HEK293 (cell line): ENCODE measurements around the gene STARD13.

ENCODE experiments used
- CTCF ChIA-PET: fragments of 350-600 bp; formaldehyde crosslinking; extraction: SDS; loops from one replicate; lab custom pipeline; 2021; ENCODE audit warnings: antibody characterized with exemption; lab: Yijun Ruan, JAX
- POLR2A ChIA-PET: fragments of 300-600 bp; formaldehyde crosslinking; extraction: SDS; loops from one replicate; lab custom pipeline; 2020; ENCODE audit warnings: antibody characterized with exemption, inconsistent platforms; lab: Yijun Ruan, JAX
- H3K27ac ChIP-seq: fragments of 200-500 bp; sonication (Bioruptor generic); 2 replicates; pipeline ENCODE4 v1.5.1; 2014; ENCODE audit warnings: low read depth, low read length, control low read depth, inconsistent platforms; ENCODE audit errors: extremely low read depth
- H3K36me3 ChIP-seq, 2 experiments: fragments of 200-500 bp in 1 of 2; sonication (Bioruptor generic) in 1 of 2; 1 replicate in 1 of 2; 2 replicates in 1 of 2; pipeline ENCODE4 v1.5.1; 2014 to 2017; ENCODE audit warnings: inconsistent platforms in 2 of 2, low read length in 2 of 2; ENCODE audit not compliant: control insufficient read depth in 2 of 2, insufficient read depth in 1 of 2
- H3K4me1 ChIP-seq: fragments of 200-500 bp; sonication (Bioruptor generic); 2 replicates; pipeline ENCODE4 v1.5.1; 2014; ENCODE audit warnings: mild to moderate bottlenecking, low read length, inconsistent platforms; ENCODE audit not compliant: control insufficient read depth, insufficient read depth
- H3K4me3 ChIP-seq: 2 replicates; pipeline ENCODE4 v1.5.1; 2011; ENCODE audit warnings: low read depth, mild to moderate bottlenecking, control low read depth, low read length, moderate library complexity
- H3K9me3 ChIP-seq: fragments of 200-500 bp; sonication (Bioruptor generic); 2 replicates; pipeline ENCODE4 v1.5.1; 2014; ENCODE audit warnings: low read depth, low read length, inconsistent platforms; ENCODE audit not compliant: control insufficient read depth, insufficient read depth
- KLF1 ChIP-seq: fragments of 450-650 bp; formaldehyde crosslinking; IDR thresholded peaks from 2 replicates; pipeline ENCODE4 v1.5.1; 2016; ENCODE audit warnings: missing biosample characterization, missing genetic modification characterization
- ZBTB21 ChIP-seq: fragments of 450-650 bp; formaldehyde crosslinking; IDR thresholded peaks from 2 replicates; pipeline ENCODE4 v1.5.1; 2017; ENCODE audit warnings: missing biosample characterization, missing genetic modification characterization
- ZNF140 ChIP-seq: fragments of 450-650 bp; formaldehyde crosslinking; IDR thresholded peaks from 2 replicates; pipeline ENCODE4 v1.5.1; 2016; ENCODE audit warnings: missing biosample characterization, missing genetic modification characterization
- ZNF214 ChIP-seq: fragments of 450-650 bp; formaldehyde crosslinking; IDR thresholded peaks from 2 replicates; pipeline ENCODE4 v1.5.1; 2017; ENCODE audit warnings: missing biosample characterization, mild to moderate bottlenecking, missing genetic modification characterization, borderline replicate concordance
- ZNF335 ChIP-seq: fragments of 450-650 bp; formaldehyde crosslinking; conservative IDR thresholded peaks from 2 replicates; pipeline ENCODE4 v1.5.1; 2016; ENCODE audit warnings: missing biosample characterization, missing genetic modification characterization
- ZNF623 ChIP-seq: fragments of 450-650 bp; formaldehyde crosslinking; IDR thresholded peaks from 2 replicates; pipeline ENCODE4 v1.5.1; 2016; ENCODE audit warnings: missing biosample characterization, missing genetic modification characterization
- ZNF624 ChIP-seq: fragments of 450-650 bp; formaldehyde crosslinking; IDR thresholded peaks from 2 replicates; pipeline ENCODE4 v1.5.1; 2017; ENCODE audit warnings: missing biosample characterization, missing genetic modification characterization
- ZNF664 ChIP-seq: fragments of 450-650 bp; formaldehyde crosslinking; IDR thresholded peaks from 2 replicates; pipeline ENCODE4 v1.5.1; 2016; ENCODE audit warnings: missing biosample characterization, missing genetic modification characterization
- ZNF670 ChIP-seq: fragments of 450-650 bp; formaldehyde crosslinking; IDR thresholded peaks from 2 replicates; pipeline ENCODE4 v1.5.1; 2016; ENCODE audit warnings: missing biosample characterization, missing genetic modification characterization, low read depth
- ZNF785 ChIP-seq: fragments of 450-650 bp; formaldehyde crosslinking; IDR thresholded peaks from 2 replicates; pipeline ENCODE4 v1.5.1; 2016; ENCODE audit warnings: missing biosample characterization, missing genetic modification characterization
- ZSCAN23 ChIP-seq: fragments of 450-650 bp; formaldehyde crosslinking; IDR thresholded peaks from 2 replicates; pipeline ENCODE4 v1.5.1; 2016; ENCODE audit warnings: missing biosample characterization, missing genetic modification characterization
- ZSCAN30 ChIP-seq: fragments of 450-650 bp; IDR thresholded peaks from 2 replicates; pipeline ENCODE4 v1.5.1; 2018; ENCODE audit warnings: missing biosample characterization, mild to moderate bottlenecking, missing genetic modification characterization, moderate library complexity
- TF ChIP-seq, protein P1 (sequence below): fragments of 450-650 bp; formaldehyde crosslinking; IDR thresholded peaks from 2 replicates; pipeline ENCODE4 v1.5.1; 2016; ENCODE audit warnings: missing biosample characterization, missing genetic modification characterization, borderline replicate concordance
- TF ChIP-seq, protein P2 (sequence below): fragments of 450-650 bp; formaldehyde crosslinking; IDR thresholded peaks from 2 replicates; pipeline ENCODE4 v1.5.1; 2016; ENCODE audit warnings: missing biosample characterization, missing genetic modification characterization
- TF ChIP-seq, protein P3 (sequence below): fragments of 450-650 bp; formaldehyde crosslinking; IDR thresholded peaks from 2 replicates; pipeline ENCODE4 v1.5.1; 2017; ENCODE audit warnings: missing biosample characterization, missing genetic modification characterization
- TF ChIP-seq, protein P4 (sequence below): fragments of 450-650 bp; IDR thresholded peaks from 2 replicates; pipeline ENCODE4 v1.5.1; 2018; ENCODE audit warnings: missing biosample characterization, mild to moderate bottlenecking, missing genetic modification characterization
- TF ChIP-seq, protein P5 (sequence below): fragments of 450-650 bp; formaldehyde crosslinking; IDR thresholded peaks from 2 replicates; pipeline ENCODE4 v1.5.1; 2016; ENCODE audit warnings: missing biosample characterization, missing genetic modification characterization
- TF ChIP-seq, protein P6 (sequence below): fragments of 450-650 bp; formaldehyde crosslinking; IDR thresholded peaks from 2 replicates; pipeline ENCODE4 v1.5.1; 2016; ENCODE audit warnings: missing biosample characterization, missing genetic modification characterization
- TF ChIP-seq, protein P7 (sequence below): fragments of 450-650 bp; formaldehyde crosslinking; IDR thresholded peaks from 2 replicates; pipeline ENCODE4 v1.5.1; 2016; ENCODE audit warnings: missing biosample characterization, missing genetic modification characterization

STARD13 gene

DNA sequence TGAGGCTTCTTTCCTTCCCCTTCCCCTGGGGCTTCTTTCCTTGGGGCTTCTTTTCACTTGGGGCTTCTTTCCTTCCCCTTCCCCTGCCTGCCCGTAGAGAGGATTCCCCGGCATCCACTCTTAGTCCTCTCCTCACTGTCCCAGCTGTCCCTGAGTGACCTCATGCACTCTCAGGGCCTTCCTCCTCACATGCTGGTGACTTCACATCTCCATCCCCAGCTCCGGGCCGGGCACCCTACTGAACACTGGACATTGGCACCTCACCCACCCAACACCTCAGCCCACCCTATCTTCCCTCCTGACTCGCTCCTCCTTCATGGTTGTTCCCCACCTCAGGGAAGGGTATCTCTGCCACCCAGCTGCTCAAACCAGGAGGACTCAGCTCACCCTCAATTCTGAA is 130.6 kb downstream of the STARD13 start:
- POLR2A ChIA-PET, result no interaction called here
- TF ChIP-seq ZBTB21 (tag by site-specific recombination) (no peak), ZNF624 (tag by site-specific recombination) (no peak), ZSCAN30 (tag by site-specific recombination) (no peak), ZNF623 (tag by site-specific recombination) (no peak), ZNF140 (tag by site-specific recombination) (no peak), ZNF670 (tag by site-specific recombination) (no peak), KLF1 (no peak), ZNF335 (tag by site-specific recombination) (no peak), ZNF214 (tag by site-specific recombination) (no peak)
- TF ChIP-seq, protein P1, sequence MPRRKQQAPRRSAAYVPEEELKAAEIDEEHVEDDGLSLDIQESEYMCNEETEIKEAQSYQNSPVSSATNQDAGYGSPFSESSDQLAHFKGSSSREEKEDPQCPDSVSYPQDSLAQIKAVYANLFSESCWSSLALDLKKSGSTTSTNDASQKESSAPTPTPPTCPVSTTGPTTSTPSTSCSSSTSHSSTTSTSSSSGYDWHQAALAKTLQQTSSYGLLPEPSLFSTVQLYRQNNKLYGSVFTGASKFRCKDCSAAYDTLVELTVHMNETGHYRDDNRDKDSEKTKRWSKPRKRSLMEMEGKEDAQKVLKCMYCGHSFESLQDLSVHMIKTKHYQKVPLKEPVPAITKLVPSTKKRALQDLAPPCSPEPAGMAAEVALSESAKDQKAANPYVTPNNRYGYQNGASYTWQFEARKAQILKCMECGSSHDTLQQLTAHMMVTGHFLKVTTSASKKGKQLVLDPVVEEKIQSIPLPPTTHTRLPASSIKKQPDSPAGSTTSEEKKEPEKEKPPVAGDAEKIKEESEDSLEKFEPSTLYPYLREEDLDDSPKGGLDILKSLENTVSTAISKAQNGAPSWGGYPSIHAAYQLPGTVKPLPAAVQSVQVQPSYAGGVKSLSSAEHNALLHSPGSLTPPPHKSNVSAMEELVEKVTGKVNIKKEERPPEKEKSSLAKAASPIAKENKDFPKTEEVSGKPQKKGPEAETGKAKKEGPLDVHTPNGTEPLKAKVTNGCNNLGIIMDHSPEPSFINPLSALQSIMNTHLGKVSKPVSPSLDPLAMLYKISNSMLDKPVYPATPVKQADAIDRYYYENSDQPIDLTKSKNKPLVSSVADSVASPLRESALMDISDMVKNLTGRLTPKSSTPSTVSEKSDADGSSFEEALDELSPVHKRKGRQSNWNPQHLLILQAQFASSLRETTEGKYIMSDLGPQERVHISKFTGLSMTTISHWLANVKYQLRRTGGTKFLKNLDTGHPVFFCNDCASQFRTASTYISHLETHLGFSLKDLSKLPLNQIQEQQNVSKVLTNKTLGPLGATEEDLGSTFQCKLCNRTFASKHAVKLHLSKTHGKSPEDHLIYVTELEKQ (tag by site-specific recombination), result no peak
- TF ChIP-seq, protein P2, sequence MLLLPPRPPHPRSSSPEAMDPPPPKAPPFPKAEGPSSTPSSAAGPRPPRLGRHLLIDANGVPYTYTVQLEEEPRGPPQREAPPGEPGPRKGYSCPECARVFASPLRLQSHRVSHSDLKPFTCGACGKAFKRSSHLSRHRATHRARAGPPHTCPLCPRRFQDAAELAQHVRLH (tag by site-specific recombination), result no peak
- TF ChIP-seq, all 188 proteins: peak for 0
- H3K4me3 ChIP-seq, result no peak overlapping the region
- no peak overlapping the region for H3K27ac ChIP-seq
- H3K36me3 ChIP-seq, result no peaks in the 10 kb centered on the region; a peak in 1 of 3 replicates
- CTCF ChIA-PET, result interaction anchor here (0.5 kb wide), 1 partner anchor 574 kb away, joined by 3 read pairs; no protein-coding TSS in a partner anchor
- H3K4me1 ChIP-seq, result peaks cover 3% of the 10 kb centered on the region; the same call in 1 of the 2 replicates
- H3K9me3 ChIP-seq, result no peaks in the 10 kb centered on the region

DNA sequence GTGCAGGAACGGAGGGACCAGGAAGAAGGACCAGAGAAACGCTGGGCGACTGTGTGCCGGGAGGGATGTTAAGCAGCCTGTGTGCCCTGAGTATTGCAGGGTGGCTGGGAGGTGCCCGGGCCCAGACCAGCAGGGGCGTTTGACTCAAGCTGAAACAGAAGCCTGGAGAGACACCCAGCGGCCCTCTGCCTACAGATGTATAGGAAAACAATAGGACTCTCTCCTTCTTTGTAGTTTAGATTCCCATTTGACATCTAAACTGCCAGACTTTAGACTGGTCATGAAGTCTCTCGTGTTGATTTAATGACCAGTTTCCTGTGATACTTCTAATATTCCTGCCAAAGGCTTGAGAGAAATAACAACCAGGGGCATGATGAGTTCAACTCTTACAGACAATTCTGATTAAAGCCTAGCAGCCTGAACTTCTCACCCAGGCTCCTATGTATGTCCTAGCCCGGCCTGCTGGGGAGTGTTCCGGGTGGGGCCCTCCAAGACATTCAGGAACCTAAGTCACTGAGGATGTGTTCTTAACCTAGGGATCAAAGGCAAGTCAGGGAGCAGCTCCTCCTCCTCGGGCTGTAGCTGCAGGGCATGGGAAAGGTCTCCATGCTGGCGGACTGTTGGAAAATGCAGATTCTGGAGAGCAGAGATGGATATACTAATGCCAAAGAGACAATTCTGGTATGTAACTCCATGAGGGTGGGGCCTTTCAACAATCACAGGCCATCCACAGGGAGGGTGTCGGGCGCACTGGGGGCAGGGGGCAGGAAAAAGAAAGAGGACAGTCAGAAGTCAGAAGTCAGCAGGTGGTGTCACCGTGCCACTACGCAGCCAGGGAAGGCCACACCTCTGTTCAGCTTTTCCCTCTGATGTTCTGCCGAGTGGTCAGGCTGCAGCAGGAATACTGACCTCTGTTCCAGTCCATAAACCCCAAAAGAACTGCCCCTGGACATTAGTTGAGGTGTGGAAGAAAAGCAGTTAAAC is 131.8 kb downstream of the STARD13 start:
- ChIA-PET CTCF (no interaction called here), POLR2A (no interaction called here)
- Histone ChIP-seq H3K9me3 (no peaks in the 10 kb centered on the region), H3K4me3 (no peak overlapping the region), H3K4me1 (peaks cover 3% of the 10 kb centered on the region; the same call in 1 of the 2 replicates), H3K27ac (no peak overlapping the region), H3K36me3 (no peaks in the 10 kb centered on the region; a peak in 1 of 3 replicates)
- TF ChIP-seq ZNF664 (tag by site-specific recombination), result no peak
- TF ChIP-seq, protein P3, sequence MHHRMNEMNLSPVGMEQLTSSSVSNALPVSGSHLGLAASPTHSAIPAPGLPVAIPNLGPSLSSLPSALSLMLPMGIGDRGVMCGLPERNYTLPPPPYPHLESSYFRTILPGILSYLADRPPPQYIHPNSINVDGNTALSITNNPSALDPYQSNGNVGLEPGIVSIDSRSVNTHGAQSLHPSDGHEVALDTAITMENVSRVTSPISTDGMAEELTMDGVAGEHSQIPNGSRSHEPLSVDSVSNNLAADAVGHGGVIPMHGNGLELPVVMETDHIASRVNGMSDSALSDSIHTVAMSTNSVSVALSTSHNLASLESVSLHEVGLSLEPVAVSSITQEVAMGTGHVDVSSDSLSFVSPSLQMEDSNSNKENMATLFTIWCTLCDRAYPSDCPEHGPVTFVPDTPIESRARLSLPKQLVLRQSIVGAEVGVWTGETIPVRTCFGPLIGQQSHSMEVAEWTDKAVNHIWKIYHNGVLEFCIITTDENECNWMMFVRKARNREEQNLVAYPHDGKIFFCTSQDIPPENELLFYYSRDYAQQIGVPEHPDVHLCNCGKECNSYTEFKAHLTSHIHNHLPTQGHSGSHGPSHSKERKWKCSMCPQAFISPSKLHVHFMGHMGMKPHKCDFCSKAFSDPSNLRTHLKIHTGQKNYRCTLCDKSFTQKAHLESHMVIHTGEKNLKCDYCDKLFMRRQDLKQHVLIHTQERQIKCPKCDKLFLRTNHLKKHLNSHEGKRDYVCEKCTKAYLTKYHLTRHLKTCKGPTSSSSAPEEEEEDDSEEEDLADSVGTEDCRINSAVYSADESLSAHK (tag by site-specific recombination), result no peak
- TF ChIP-seq, protein P4, sequence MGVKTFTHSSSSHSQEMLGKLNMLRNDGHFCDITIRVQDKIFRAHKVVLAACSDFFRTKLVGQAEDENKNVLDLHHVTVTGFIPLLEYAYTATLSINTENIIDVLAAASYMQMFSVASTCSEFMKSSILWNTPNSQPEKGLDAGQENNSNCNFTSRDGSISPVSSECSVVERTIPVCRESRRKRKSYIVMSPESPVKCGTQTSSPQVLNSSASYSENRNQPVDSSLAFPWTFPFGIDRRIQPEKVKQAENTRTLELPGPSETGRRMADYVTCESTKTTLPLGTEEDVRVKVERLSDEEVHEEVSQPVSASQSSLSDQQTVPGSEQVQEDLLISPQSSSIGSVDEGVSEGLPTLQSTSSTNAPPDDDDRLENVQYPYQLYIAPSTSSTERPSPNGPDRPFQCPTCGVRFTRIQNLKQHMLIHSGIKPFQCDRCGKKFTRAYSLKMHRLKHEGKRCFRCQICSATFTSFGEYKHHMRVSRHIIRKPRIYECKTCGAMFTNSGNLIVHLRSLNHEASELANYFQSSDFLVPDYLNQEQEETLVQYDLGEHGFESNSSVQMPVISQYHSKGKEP (tag by site-specific recombination), result no peak
- TF ChIP-seq, protein P5, sequence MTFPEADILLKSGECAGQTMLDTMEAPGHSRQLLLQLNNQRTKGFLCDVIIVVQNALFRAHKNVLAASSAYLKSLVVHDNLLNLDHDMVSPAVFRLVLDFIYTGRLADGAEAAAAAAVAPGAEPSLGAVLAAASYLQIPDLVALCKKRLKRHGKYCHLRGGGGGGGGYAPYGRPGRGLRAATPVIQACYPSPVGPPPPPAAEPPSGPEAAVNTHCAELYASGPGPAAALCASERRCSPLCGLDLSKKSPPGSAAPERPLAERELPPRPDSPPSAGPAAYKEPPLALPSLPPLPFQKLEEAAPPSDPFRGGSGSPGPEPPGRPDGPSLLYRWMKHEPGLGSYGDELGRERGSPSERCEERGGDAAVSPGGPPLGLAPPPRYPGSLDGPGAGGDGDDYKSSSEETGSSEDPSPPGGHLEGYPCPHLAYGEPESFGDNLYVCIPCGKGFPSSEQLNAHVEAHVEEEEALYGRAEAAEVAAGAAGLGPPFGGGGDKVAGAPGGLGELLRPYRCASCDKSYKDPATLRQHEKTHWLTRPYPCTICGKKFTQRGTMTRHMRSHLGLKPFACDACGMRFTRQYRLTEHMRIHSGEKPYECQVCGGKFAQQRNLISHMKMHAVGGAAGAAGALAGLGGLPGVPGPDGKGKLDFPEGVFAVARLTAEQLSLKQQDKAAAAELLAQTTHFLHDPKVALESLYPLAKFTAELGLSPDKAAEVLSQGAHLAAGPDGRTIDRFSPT (tag by site-specific recombination), result no peak
- TF ChIP-seq ZNF785, result no peak
- TF ChIP-seq, protein P6, sequence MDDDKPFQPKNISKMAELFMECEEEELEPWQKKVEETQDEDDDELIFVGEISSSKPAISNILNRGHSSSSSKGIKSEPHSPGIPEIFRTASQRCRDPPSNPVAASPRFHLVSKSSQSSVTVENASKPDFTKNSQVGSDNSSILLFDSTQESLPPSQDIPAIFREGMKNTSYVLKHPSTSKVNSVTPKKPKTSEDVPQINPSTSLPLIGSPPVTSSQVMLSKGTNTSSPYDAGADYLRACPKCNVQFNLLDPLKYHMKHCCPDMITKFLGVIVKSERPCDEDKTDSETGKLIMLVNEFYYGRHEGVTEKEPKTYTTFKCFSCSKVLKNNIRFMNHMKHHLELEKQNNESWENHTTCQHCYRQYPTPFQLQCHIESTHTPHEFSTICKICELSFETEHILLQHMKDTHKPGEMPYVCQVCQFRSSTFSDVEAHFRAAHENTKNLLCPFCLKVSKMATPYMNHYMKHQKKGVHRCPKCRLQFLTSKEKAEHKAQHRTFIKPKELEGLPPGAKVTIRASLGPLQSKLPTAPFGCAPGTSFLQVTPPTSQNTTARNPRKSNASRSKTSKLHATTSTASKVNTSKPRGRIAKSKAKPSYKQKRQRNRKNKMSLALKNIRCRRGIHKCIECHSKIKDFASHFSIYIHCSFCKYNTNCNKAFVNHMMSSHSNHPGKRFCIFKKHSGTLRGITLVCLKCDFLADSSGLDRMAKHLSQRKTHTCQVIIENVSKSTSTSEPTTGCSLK (tag by site-specific recombination), result no peak
- no peak for TF ChIP-seq ZSCAN23 (tag by site-specific recombination)
- TF ChIP-seq, protein P7, sequence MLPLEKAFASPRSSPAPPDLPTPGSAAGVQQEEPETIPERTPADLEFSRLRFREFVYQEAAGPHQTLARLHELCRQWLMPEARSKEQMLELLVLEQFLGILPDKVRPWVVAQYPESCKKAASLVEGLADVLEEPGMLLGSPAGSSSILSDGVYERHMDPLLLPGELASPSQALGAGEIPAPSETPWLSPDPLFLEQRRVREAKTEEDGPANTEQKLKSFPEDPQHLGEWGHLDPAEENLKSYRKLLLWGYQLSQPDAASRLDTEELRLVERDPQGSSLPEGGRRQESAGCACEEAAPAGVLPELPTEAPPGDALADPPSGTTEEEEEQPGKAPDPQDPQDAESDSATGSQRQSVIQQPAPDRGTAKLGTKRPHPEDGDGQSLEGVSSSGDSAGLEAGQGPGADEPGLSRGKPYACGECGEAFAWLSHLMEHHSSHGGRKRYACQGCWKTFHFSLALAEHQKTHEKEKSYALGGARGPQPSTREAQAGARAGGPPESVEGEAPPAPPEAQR (tag by site-specific recombination), result no peak
